H1 (cell line): ENCODE data around the gene C2orf74. TPM values are rescaled to one million over a fixed set of nuclear protein-coding genes. Genes with fewer than 3 reads are reported as not detected.

Source experiments
- CTCF ChIA-PET: fragments of 300-600 bp; sonication (Branson Sonifier 250); formaldehyde crosslinking; loops from one replicate; lab custom pipeline; 2021; ENCODE audit not compliant: partially characterized antibody; lab: Charles Lee
- POLR2A ChIA-PET: fragments of 300-600 bp; sonication (Branson Sonifier 250); formaldehyde crosslinking; loops from one replicate; lab custom pipeline; 2021; ENCODE audit warnings: inconsistent platforms; ENCODE audit not compliant: partially characterized antibody; lab: Charles Lee
- DNase-seq, 2 experiments: peaks; one replicate each; pipeline versions ENCODE4 v3.0.0 to v3.0.0-alpha.2; 2010 to 2022; ENCODE audit warnings: low spot score in 2 of 2, low read depth in 1 of 2, mixed read lengths in 1 of 2
- FAIRE-seq: peaks from 2 replicates; lab custom pipeline; 2011; peaks lifted over from hg19 to GRCh38; lab: Jason Lieb, UNC
- H2AFZ ChIP-seq: 2 replicates; pipeline ENCODE4 v1.8.1; 2012; ENCODE audit warnings: low read length, inconsistent platforms
- H2AK5ac ChIP-seq: 2 replicates; pipeline ENCODE4 v1.6.1; 2013; ENCODE audit warnings: low read depth, low read length
- H2BK120ac ChIP-seq: replicated peaks from 2 replicates; pipeline ENCODE3; 2013; ENCODE audit warnings: low read depth, low read length, inconsistent platforms
- H2BK12ac ChIP-seq: 2 replicates; pipeline ENCODE4 v1.6.1; 2013; ENCODE audit warnings: low read depth, low read length
- H2BK15ac ChIP-seq: 2 replicates; pipeline ENCODE4 v1.6.1; 2013; ENCODE audit warnings: low read length
- H2BK20ac ChIP-seq: 2 replicates; pipeline ENCODE4 v1.6.1; 2013; ENCODE audit warnings: low read length
- H2BK5ac ChIP-seq: 2 replicates; pipeline ENCODE4 v1.6.1; 2013; ENCODE audit warnings: low read depth, low read length
- H3K14ac ChIP-seq: 2 replicates; pipeline ENCODE4 v1.6.1; 2013; ENCODE audit warnings: inconsistent platforms; ENCODE audit not compliant: insufficient read length
- H3K18ac ChIP-seq: 2 replicates; pipeline ENCODE4 v1.6.1; 2013; ENCODE audit warnings: low read length; ENCODE audit errors: extremely low read depth
- H3K23ac ChIP-seq: 2 replicates; pipeline ENCODE4 v1.6.1; 2013; ENCODE audit warnings: inconsistent platforms; ENCODE audit not compliant: insufficient read length
- H3K23me2 ChIP-seq: 2 replicates; pipeline ENCODE4 v1.6.1; 2013; ENCODE audit warnings: low read depth, low read length
- H3K27ac ChIP-seq: 2 replicates; pipeline ENCODE4 v1.6.1; 2011; ENCODE audit warnings: low read depth, low read length, inconsistent platforms
- H3K27me3 ChIP-seq, 4 experiments: replicated peaks in 1 of 4; 1 replicate in 1 of 4; 2 replicates in 3 of 4; pipeline versions ENCODE4 v1.6.1 to v1.8.1; 2011 to 2013; ENCODE audit warnings: low read length in 3 of 4, mild to moderate bottlenecking in 3 of 4, inconsistent platforms in 2 of 4, mixed read lengths in 2 of 4, moderate library complexity in 1 of 4; ENCODE audit not compliant: control insufficient read depth in 3 of 4, insufficient read depth in 3 of 4; ENCODE audit errors: extremely low read depth in 1 of 4
- H3K36me3 ChIP-seq, 4 experiments: 2 replicates each; pipeline versions ENCODE4 v1.6.1 to v1.8.1; 2011 to 2013; ENCODE audit warnings: mild to moderate bottlenecking in 4 of 4, low read length in 3 of 4, moderate library complexity in 2 of 4, control low read depth in 1 of 4, inconsistent platforms in 1 of 4; ENCODE audit not compliant: insufficient read depth in 4 of 4, control insufficient read depth in 2 of 4
- H3K4ac ChIP-seq: replicated peaks from 2 replicates; pipeline ENCODE3; 2013; ENCODE audit warnings: low read length, low read depth, mixed read lengths, inconsistent platforms; ENCODE audit not compliant: insufficient read length
- H3K4me1 ChIP-seq, 4 experiments: replicated peaks in 1 of 4; 1 replicate in 1 of 4; 2 replicates in 3 of 4; pipeline versions ENCODE4 v1.6.1 to v1.8.1; 2011 to 2013; ENCODE audit warnings: low read length in 3 of 4, inconsistent platforms in 2 of 4, mixed read lengths in 1 of 4; ENCODE audit not compliant: insufficient read depth in 4 of 4, control insufficient read depth in 3 of 4
- H3K4me2 ChIP-seq, 2 experiments: 2 replicates each; pipeline versions ENCODE4 v1.6.1 to v1.8.1; 2011 to 2013; ENCODE audit warnings: low read depth in 2 of 2, low read length in 2 of 2, control low read depth in 1 of 2, inconsistent platforms in 1 of 2, mild to moderate bottlenecking in 1 of 2; ENCODE audit not compliant: insufficient read depth in 1 of 2
- H3K4me3 ChIP-seq, 4 experiments: fragments of 200-600, 300-600 bp in 1 of 4; sonication (generic), shearing (Covaris generic), sonication (Bioruptor Twin) in 1 of 4; 2 replicates each; pipeline versions ENCODE4 v1.5.1 to v1.8.1; 2011 to 2016; ENCODE audit warnings: low read length in 4 of 4, low read depth in 3 of 4, control low read depth in 2 of 4, inconsistent platforms in 2 of 4, mild to moderate bottlenecking in 2 of 4, mixed read lengths in 1 of 4, moderate library complexity in 1 of 4; ENCODE audit not compliant: insufficient read depth in 2 of 4; ENCODE audit errors: extremely low read depth in 1 of 4
- H3K56ac ChIP-seq: replicated peaks from 2 replicates; pipeline ENCODE3; 2013; ENCODE audit warnings: low read depth, mild to moderate bottlenecking, mixed read lengths, low read length, inconsistent platforms; ENCODE audit not compliant: insufficient read length
- H3K79me1 ChIP-seq: 2 replicates; pipeline ENCODE4 v1.6.1; 2013; ENCODE audit warnings: low read depth, low read length, control low read depth
- H3K79me2 ChIP-seq, 2 experiments: 2 replicates each; pipeline versions ENCODE4 v1.6.1 to v1.8.1; 2012 to 2013; ENCODE audit warnings: low read length in 2 of 2, mild to moderate bottlenecking in 2 of 2, inconsistent platforms in 1 of 2; ENCODE audit not compliant: insufficient read depth in 2 of 2, control insufficient read depth in 1 of 2
- H3K9ac ChIP-seq, 4 experiments: replicated peaks in 1 of 4; 1 replicate in 1 of 4; 2 replicates in 3 of 4; pipeline versions ENCODE4 v1.6.1 to v1.8.1; 2011 to 2013; ENCODE audit warnings: low read depth in 3 of 4, low read length in 3 of 4, control low read depth in 2 of 4, mild to moderate bottlenecking in 2 of 4, moderate library complexity in 2 of 4, inconsistent platforms in 1 of 4; ENCODE audit errors: extremely low read depth in 1 of 4
- H3K9me3 ChIP-seq, 2 experiments: 2 replicates each; pipeline versions ENCODE4 v1.6.1 to v1.8.1; 2012 to 2013; ENCODE audit warnings: mild to moderate bottlenecking in 2 of 2, moderate library complexity in 2 of 2, control low read depth in 1 of 2, inconsistent platforms in 1 of 2, low read depth in 1 of 2, low read length in 1 of 2, mixed read lengths in 1 of 2; ENCODE audit not compliant: insufficient read depth in 2 of 2
- H4K20me1 ChIP-seq, 2 experiments: replicated peaks in 1 of 2; 2 replicates each; pipeline versions ENCODE3 to v1.8.1; 2011 to 2013; ENCODE audit warnings: inconsistent platforms in 2 of 2, low read length in 2 of 2, mild to moderate bottlenecking in 1 of 2; ENCODE audit not compliant: insufficient read depth in 2 of 2, control insufficient read depth in 1 of 2
- H4K5ac ChIP-seq: 2 replicates; pipeline ENCODE4 v1.6.1; 2013; ENCODE audit warnings: low read length, low read depth, mixed read lengths, inconsistent platforms; ENCODE audit not compliant: insufficient read length
- H4K8ac ChIP-seq: 2 replicates; pipeline ENCODE4 v1.8.0; 2013; ENCODE audit warnings: mild to moderate bottlenecking, moderate library complexity, low read length, inconsistent platforms; ENCODE audit not compliant: insufficient read depth; ENCODE audit errors: extremely low read depth
- H4K91ac ChIP-seq: replicated peaks from 2 replicates; pipeline ENCODE3; 2013; ENCODE audit warnings: low read length, mixed read lengths, inconsistent platforms; ENCODE audit not compliant: insufficient read length
- BCL11A ChIP-seq, 2 experiments: IDR thresholded peaks; one replicate each; pipeline ENCODE4 v1.6.1; 2011; ENCODE audit warnings: low read depth in 2 of 2, low read length in 2 of 2, mild to moderate bottlenecking in 2 of 2
- CBX5 ChIP-seq: fragments of 300-800, 300-1000 bp; sonication (generic); IDR thresholded peaks from 2 replicates; pipeline ENCODE4 v1.7.1; 2016; ENCODE audit warnings: antibody characterized with exemption, low read length, low read depth
- CBX8 ChIP-seq: fragments of 300-800, 300-1000 bp; sonication (generic); IDR thresholded peaks from 2 replicates; pipeline ENCODE4 v1.7.1; 2016; ENCODE audit warnings: low read depth, low read length, borderline replicate concordance
- CHD2 ChIP-seq: IDR thresholded peaks from 2 replicates; pipeline ENCODE4 v1.6.1; 2012; ENCODE audit warnings: low read length, improper control_type of control experiment
- GABPA ChIP-seq: IDR thresholded peaks from 2 replicates; pipeline ENCODE4 v1.6.1; 2011; ENCODE audit warnings: mild to moderate bottlenecking, low read length, moderate library complexity, borderline replicate concordance; ENCODE audit not compliant: insufficient read depth
- HDAC6 ChIP-seq: IDR thresholded peaks from one replicate; pipeline ENCODE4 v1.7.1; 2012; ENCODE audit warnings: low read depth, mild to moderate bottlenecking, inconsistent platforms, low read length, moderate library complexity
- POLR2A ChIP-seq, 2 experiments: IDR thresholded peaks; 1 replicate in 1 of 2; 2 replicates in 1 of 2; pipeline ENCODE4 v1.6.1; 2011; ENCODE audit warnings: low read depth in 2 of 2, low read length in 2 of 2, mild to moderate bottlenecking in 2 of 2; ENCODE audit errors: control extremely low read depth in 1 of 2
- RAD21 ChIP-seq, 2 experiments: IDR thresholded peaks in 1 of 2; conservative IDR thresholded peaks in 1 of 2; 2 replicates each; pipeline ENCODE4 v1.6.1; 2011; ENCODE audit warnings: low read depth in 2 of 2, low read length in 2 of 2, improper control_type of control experiment in 1 of 2, inconsistent platforms in 1 of 2, mild to moderate bottlenecking in 1 of 2, moderate library complexity in 1 of 2
- RBBP5 ChIP-seq: IDR thresholded peaks from 2 replicates; pipeline ENCODE4 v1.7.1; 2012; ENCODE audit warnings: low read depth, mild to moderate bottlenecking, inconsistent platforms, low read length, moderate library complexity, borderline replicate concordance
- SAP30 ChIP-seq: fragments of 300-600 bp; sonication (generic); IDR thresholded peaks from 2 replicates; pipeline ENCODE4 v1.7.1; 2012; ENCODE audit warnings: low read length, moderate library complexity, mild to moderate bottlenecking, inconsistent platforms; ENCODE audit not compliant: insufficient read depth, insufficient replicate concordance
- SIRT6 ChIP-seq: IDR thresholded peaks from one replicate; pipeline ENCODE4 v1.7.1; 2012; ENCODE audit warnings: low read length, inconsistent platforms
- SP4 ChIP-seq: IDR thresholded peaks from 2 replicates; pipeline ENCODE4 v1.6.1; 2012; ENCODE audit warnings: low read length, inconsistent platforms
- TAF7 ChIP-seq: optimal IDR thresholded peaks from 2 replicates; pipeline ENCODE3; 2011; ENCODE audit warnings: low read depth, mild to moderate bottlenecking, inconsistent platforms, low read length, moderate library complexity, borderline replicate concordance
- TCF12 ChIP-seq: IDR thresholded peaks from 2 replicates; pipeline ENCODE4 v1.6.1; 2011; ENCODE audit warnings: low read depth, mild to moderate bottlenecking, low read length
- YY1 ChIP-seq: IDR thresholded peaks from 2 replicates; pipeline ENCODE4 v1.6.1; 2011; ENCODE audit warnings: low read depth, mild to moderate bottlenecking, low read length
- WGBS, 2 experiments: shearing (Covaris generic) in 1 of 2; methylation state at CpG; one replicate each; pipeline versions ENCODE4 v1.1.6 to v1.1.7; 2013 to 2015; ENCODE audit warnings: low lambda C conversion rate in 2 of 2, mixed read lengths in 2 of 2, inconsistent platforms in 1 of 2, low coverage in 1 of 2, missing lambda C conversion rate in 1 of 2; ENCODE audit not compliant: insufficient replicate concordance in 2 of 2, insufficient coverage in 1 of 2, insufficient read length in 1 of 2; ENCODE audit errors: extremely low coverage in 1 of 2, missing lambda C conversion rate in 1 of 2; 5-methylcytosine and 5-hydroxymethylcytosine counted together
- polyA plus RNA-seq, 7 experiments: library from polyadenylated mRNA; depleted of rRNA in 3 of 7; stranded (reverse) in 5 of 7; unstranded in 2 of 7; fragments of >200 nt in 5 of 7; fragments of 200-250 nt in 2 of 7; gene quantifications; 1 replicate in 5 of 7; 2 replicates in 1 of 7; 4 replicates in 1 of 7; pipeline versions ENCODE4 v1.2.1 to v1.2.3, GENCODE V29; 2011 to 2013; ENCODE audit warnings: missing spikeins in 2 of 7, mixed read lengths in 2 of 7
- total RNA-seq: library from RNA; stranded (reverse); fragmentation: NEBNext Ultra II Directional; extraction: Animal tissue kit (Norgen Biotek cat#: 25700); gene quantifications from 2 replicates; pipeline ENCODE4 v1.2.1, GENCODE V29; 2021

Gene C2orf74
- total and polyA plus RNA-seq, 2 of the 8 experiments (the other 6 are each of a cell fraction or from before 2014, with no cell fraction given) = 2.6 to 9.3 TPM

GRCh38 chr2:61180686-61181085, 18.7 kb downstream of the C2orf74 start:
- DNase-seq (peak in 1 of 2 experiments; percentile 39), FAIRE-seq (no peak)
- Histone ChIP-seq H3K23ac (no peak overlapping the region), H3K4me2 (no peak overlapping the region), H3K4me1 (peaks cover 7 to 12% (median 11%) of the 10 kb centered on the region in 4 experiments; a peak in 6 of 7 replicates), H3K23me2 (peaks cover 10% of the 10 kb centered on the region), H3K14ac (no peak overlapping the region), H2BK5ac (peak overlapping the region; percentile 38; the same call in 1 of the 2 replicates), H3K79me1 (peaks cover 7% of the 10 kb centered on the region; the same call in 1 of the 2 replicates), H3K56ac (no peak overlapping the region), H2BK20ac (no peak overlapping the region), H2BK15ac (no peak overlapping the region), H3K9me3 (no peaks in the 10 kb centered on the region), H3K27me3 (peaks cover 0 to 1% (median 0%) of the 10 kb centered on the region in 4 experiments; a peak in 5 of 7 replicates), H3K79me2 (peaks cover 3 to 7% of the 10 kb centered on the region in 2 experiments; a peak in 1 of 4 replicates), H4K20me1 (peaks cover 4 to 5% of the 10 kb centered on the region in 2 experiments), H2BK12ac (no peak overlapping the region), H3K27ac (no peak overlapping the region), H3K9ac (no peak overlapping the region), H4K5ac (no peak overlapping the region), H4K91ac (no peak overlapping the region), H2AFZ (no peak overlapping the region), H2AK5ac (no peak overlapping the region), H2BK120ac (no peak overlapping the region), H3K18ac (no peak overlapping the region), H4K8ac (no peak overlapping the region), H3K4ac (no peak overlapping the region), H3K4me3 (no peak overlapping the region), H3K36me3 (peaks cover 14 to 57% (median 31%) of the 10 kb centered on the region in 4 experiments; a peak in 7 of 8 replicates)
- POLR2A ChIA-PET = no interaction called here
- CTCF ChIA-PET = no interaction called here
- WGBS, 2 experiments = 89% methylated on average over 6 of the region's 6 CpGs; no CpG with 5 or more reads in 1 of the 2 experiments
- no peak for TF ChIP-seq TAF7
- TF ChIP-seq SIRT6 = no peak
- TF ChIP-seq RAD21 (IDR thresholded peaks at IDR 0.05 in 1 of 2, conservative IDR thresholded peaks at IDR 0.05 in 1 of 2; ENCODE audit: low read depth in 2 of 2, low read length in 2 of 2) = no peak
- TF ChIP-seq BCL11A (IDR thresholded peaks at IDR 0.05; ENCODE audit: low read depth in 2 of 2, low read length in 2 of 2) = no peak
- TF ChIP-seq CBX8 = no peak
- TF ChIP-seq SP4 = no peak
- TF ChIP-seq YY1 = no peak
- no peak for TF ChIP-seq HDAC6
- no peak for TF ChIP-seq SAP30
- TF ChIP-seq GABPA = no peak
- TF ChIP-seq CHD2 = no peak
- no peak for TF ChIP-seq POLR2A (IDR thresholded peaks at IDR 0.05; ENCODE audit: control extremely low read depth in 1 of 2, low read depth in 2 of 2, low read length in 2 of 2)
- no peak for TF ChIP-seq TCF12
- no peak for TF ChIP-seq CBX5
- no peak for TF ChIP-seq RBBP5
